ENCODE results near the gene ACTL10. TPM values are rescaled to one million over a fixed set of nuclear protein-coding genes. Genes with fewer than 3 reads are reported as not detected.
"Not testable (repeated sequence)": the region's sequence is repeated elsewhere in the genome, so short reads cannot be mapped to it uniquely, and the experiment has no call there.

The ACTL10 gene
- polyA plus RNA-seq, 1 experiment, result 0.67 TPM

GRCh38 chr20:33694639-33695012 lies 27.9 kb downstream of the ACTL10 start:
- ChIA-PET POLR2A (no interaction called here), CTCF (interaction anchor here (1.3 kb wide), 1 partner anchor 28 kb away, joined by 3 read pairs; the partner anchor contains the start of gene ACTL10)
- no peaks in the 10 kb centered on the region for H3K36me3 ChIP-seq (ENCODE audit: control insufficient read depth, insufficient read depth, low read length)
- DNase-seq (ENCODE audit: low read depth), result no peak
- H3K4me3 ChIP-seq (ENCODE audit: low read depth, low read length), result no peak overlapping the region
- no peak for TF ChIP-seq CTCF (IDR thresholded peaks at IDR 0.05; ENCODE audit: insufficient read depth, low read depth, low read length)
- H3K27me3 ChIP-seq (ENCODE audit: control insufficient read depth, insufficient read depth, low read length), result no peaks in the 10 kb centered on the region

- H3K36me3 ChIP-seq (ENCODE audit: control insufficient read depth, insufficient read depth, low read length), result no peaks in the 10 kb centered on the region
- DNase-seq (ENCODE audit: low read depth), result no peak
- H3K27me3 ChIP-seq (ENCODE audit: control insufficient read depth, insufficient read depth, low read length), result no peaks in the 10 kb centered on the region
- H3K4me3 ChIP-seq (ENCODE audit: low read depth, low read length), result no peak overlapping the region
- no peak for TF ChIP-seq CTCF (IDR thresholded peaks at IDR 0.05; ENCODE audit: insufficient read depth, low read depth, low read length)
- POLR2A ChIA-PET, result no interaction called here
- CTCF ChIA-PET, result interaction anchor here (1.0 to 1.5 kb wide), 4 partner anchors 9 to 43 kb away, joined by 3 to 4 read pairs (median 3); partner anchors contain the start of gene ACTL10
These were observed 29.7 kb downstream of the ACTL10 start for GRCh38 chr20:33696448-33696847.

GRCh38 chr20:33697129-33697528 lies 30.4 kb downstream of the ACTL10 start:
- ChIA-PET CTCF (interaction anchor here (1.0 to 1.5 kb wide), 3 partner anchors 29 to 44 kb away, joined by 3 to 4 read pairs (median 3); partner anchors contain the start of gene ACTL10), POLR2A (no interaction called here)
- Histone ChIP-seq H3K27me3 (ENCODE audit: control insufficient read depth, insufficient read depth, low read length) (no peaks in the 10 kb centered on the region), H3K36me3 (ENCODE audit: control insufficient read depth, insufficient read depth, low read length) (no peaks in the 10 kb centered on the region), H3K4me3 (ENCODE audit: low read depth, low read length) (no peak overlapping the region)
- TF ChIP-seq CTCF (IDR thresholded peaks at IDR 0.05; ENCODE audit: insufficient read depth, low read depth, low read length), result no peak
- DNase-seq (ENCODE audit: low read depth), result no peak

GRCh38 chr20:33698966-33699365 lies 32.2 kb downstream of the ACTL10 start:
- H3K36me3 ChIP-seq (ENCODE audit: control insufficient read depth, insufficient read depth, low read length); DNase-seq (ENCODE audit: low read depth); POLR2A ChIA-PET; H3K4me3 ChIP-seq (ENCODE audit: low read depth, low read length); H3K27me3 ChIP-seq (ENCODE audit: control insufficient read depth, insufficient read depth, low read length); CTCF ChIA-PET: not testable (repeated sequence)

- CTCF ChIA-PET; POLR2A ChIA-PET; H3K27me3 ChIP-seq (ENCODE audit: control insufficient read depth, insufficient read depth, low read length); DNase-seq (ENCODE audit: low read depth); H3K36me3 ChIP-seq (ENCODE audit: control insufficient read depth, insufficient read depth, low read length); H3K4me3 ChIP-seq (ENCODE audit: low read depth, low read length): not testable (repeated sequence)
These were observed 34.1 kb downstream of the ACTL10 start for GRCh38 chr20:33700696-33701441.

- POLR2A ChIA-PET, result no interaction called here
- DNase-seq (ENCODE audit: low read depth), result no peak
- TF ChIP-seq CTCF (IDR thresholded peaks at IDR 0.05; ENCODE audit: insufficient read depth, low read depth, low read length), result no peak
- no peaks in the 10 kb centered on the region for H3K27me3 ChIP-seq (ENCODE audit: control insufficient read depth, insufficient read depth, low read length)
- H3K4me3 ChIP-seq (ENCODE audit: low read depth, low read length), result no peak overlapping the region
- CTCF ChIA-PET, result no interaction called here
- peaks cover 1% of the 10 kb centered on the region; the same call in 1 of the 2 replicates for H3K36me3 ChIP-seq (ENCODE audit: control insufficient read depth, insufficient read depth, low read length)
These were observed 35.1 kb downstream of the ACTL10 start for GRCh38 chr20:33701629-33702450.
